Dendritic cell treated with granulocyte-macrophage colony-stimulating factor and Interleukin-4, amounts not matched to agents 40 ng/mL and 50 ng/mL, for 4 days (primary cell): ENCODE results near the gene PLCB4.

Experiments
- H3K27ac Mint-ChIP-seq: one replicate; pipeline ENCODE4 v1.8.0; 2022; ENCODE audit warnings: mild to moderate bottlenecking, mixed read lengths
- H3K27me3 Mint-ChIP-seq: one replicate; pipeline ENCODE4 v1.8.0; 2022; ENCODE audit warnings: mild to moderate bottlenecking, mixed read lengths
- H3K36me3 Mint-ChIP-seq: one replicate; pipeline ENCODE4 v1.8.0; 2022; ENCODE audit warnings: low read depth, mixed read lengths
- H3K4me1 Mint-ChIP-seq: one replicate; pipeline ENCODE4 v1.8.0; 2022; ENCODE audit warnings: low read depth, mixed read lengths
- H3K4me3 Mint-ChIP-seq: one replicate; pipeline ENCODE4 v1.8.0; 2022; ENCODE audit warnings: mild to moderate bottlenecking, moderate library complexity, mixed read lengths
- H3K9me3 Mint-ChIP-seq: one replicate; pipeline ENCODE4 v1.8.0; 2022; ENCODE audit warnings: mixed read lengths
- intact Hi-C: fragments of 100-400 bp; cut with micrococcal nuclease; formaldehyde crosslinking; loops from one replicate; pipeline ENCODE4 v1.15.0; 2022

PLCB4 gene

GRCh38 chr20:9507544-9508239 is 438.8 kb downstream of the PLCB4 start:
- Mint-ChIP-seq H3K4me3 (peak overlapping the region; percentile 58), H3K27ac (no peak overlapping the region), H3K36me3 (no peaks in the 10 kb centered on the region), H3K9me3 (no peaks in the 10 kb centered on the region), H3K4me1 (peaks cover 63% of the 10 kb centered on the region), H3K27me3 (peaks cover 74% of the 10 kb centered on the region)
- intact Hi-C loops = no loop called here

- H3K9me3 Mint-ChIP-seq = no peaks in the 10 kb centered on the region
- intact Hi-C loops = no loop called here
- H3K27ac Mint-ChIP-seq = no peak overlapping the region
- peak overlapping the region; percentile 58 for H3K4me3 Mint-ChIP-seq
- peaks cover 73% of the 10 kb centered on the region for H3K27me3 Mint-ChIP-seq
- H3K4me1 Mint-ChIP-seq = peaks cover 58% of the 10 kb centered on the region
- no peaks in the 10 kb centered on the region for H3K36me3 Mint-ChIP-seq
These were observed 439.4 kb downstream of the PLCB4 start for GRCh38 chr20:9508240-9508661.

- no peaks in the 10 kb centered on the region for H3K36me3 Mint-ChIP-seq
- peaks cover 74% of the 10 kb centered on the region for H3K27me3 Mint-ChIP-seq
- H3K27ac Mint-ChIP-seq = no peak overlapping the region
- peaks cover 53% of the 10 kb centered on the region for H3K4me1 Mint-ChIP-seq
- intact Hi-C loops = no loop called here
- peak overlapping the region; percentile 55 for H3K4me3 Mint-ChIP-seq
- H3K9me3 Mint-ChIP-seq = no peaks in the 10 kb centered on the region
These were observed 439.9 kb downstream of the PLCB4 start for GRCh38 chr20:9508696-9509178.

- H3K27ac Mint-ChIP-seq = no peak overlapping the region
- H3K4me1 Mint-ChIP-seq = peaks cover 52% of the 10 kb centered on the region
- peaks cover 79% of the 10 kb centered on the region for H3K27me3 Mint-ChIP-seq
- intact Hi-C loops = no loop called here
- H3K4me3 Mint-ChIP-seq = peak overlapping the region; percentile 55
- H3K36me3 Mint-ChIP-seq = no peaks in the 10 kb centered on the region
- no peaks in the 10 kb centered on the region for H3K9me3 Mint-ChIP-seq
These were observed 440.4 kb downstream of the PLCB4 start for GRCh38 chr20:9509246-9509645.

- Mint-ChIP-seq H3K27ac (no peak overlapping the region), H3K9me3 (no peaks in the 10 kb centered on the region), H3K4me1 (peaks cover 66% of the 10 kb centered on the region), H3K27me3 (peaks cover 83% of the 10 kb centered on the region), H3K36me3 (no peaks in the 10 kb centered on the region), H3K4me3 (no peak overlapping the region)
- intact Hi-C loops = no loop called here
These were observed 442.0 kb downstream of the PLCB4 start for GRCh38 chr20:9510911-9511310.

GRCh38 chr20:9514072-9514460 is 445.2 kb downstream of the PLCB4 start:
- H3K4me1 Mint-ChIP-seq = peaks cover 48% of the 10 kb centered on the region
- H3K36me3 Mint-ChIP-seq = no peaks in the 10 kb centered on the region
- intact Hi-C loops = loop anchor here (2.0 kb wide), 1 partner anchor 45 kb away; no protein-coding TSS in a partner anchor
- peaks cover 80% of the 10 kb centered on the region for H3K27me3 Mint-ChIP-seq
- H3K9me3 Mint-ChIP-seq = no peaks in the 10 kb centered on the region
- H3K27ac Mint-ChIP-seq = no peak overlapping the region
- no peak overlapping the region for H3K4me3 Mint-ChIP-seq

GRCh38 chr20:9514461-9515213 is 445.8 kb downstream of the PLCB4 start, which contains the start of gene LAMP5:
Gene LAMP5, plus strand, starts transcription at chr20:9514590. Its CDS starts 263 bp downstream, at chr20:9514853.
- Mint-ChIP-seq H3K36me3 (no peaks in the 10 kb centered on the region), H3K9me3 (no peaks in the 10 kb centered on the region), H3K4me3 (peak within 1 kb of the TSS; percentile 62), H3K27me3 (peaks cover 74% of the 10 kb centered on the region), H3K27ac (no peak within 1 kb of the TSS), H3K4me1 (peaks cover 43% of the 10 kb centered on the region)
- intact Hi-C loops = loop anchor here (2.0 kb wide), 1 partner anchor 46 kb away; no protein-coding TSS in a partner anchor

- Mint-ChIP-seq H3K36me3 (no peaks in the 10 kb centered on the region), H3K4me1 (peaks cover 49% of the 10 kb centered on the region), H3K4me3 (peak overlapping the region; percentile 62), H3K27me3 (peaks cover 73% of the 10 kb centered on the region), H3K9me3 (no peaks in the 10 kb centered on the region), H3K27ac (no peak overlapping the region)
- intact Hi-C loops = loop anchor here (2.0 kb wide), 1 partner anchor 46 kb away; no protein-coding TSS in a partner anchor
These were observed 446.3 kb downstream of the PLCB4 start for GRCh38 chr20:9515214-9515585.

GRCh38 chr20:9515741-9516233 is 446.9 kb downstream of the PLCB4 start:
- H3K27me3 Mint-ChIP-seq = peaks cover 74% of the 10 kb centered on the region
- H3K4me1 Mint-ChIP-seq = peaks cover 48% of the 10 kb centered on the region
- H3K36me3 Mint-ChIP-seq = no peaks in the 10 kb centered on the region
- no peak overlapping the region for H3K27ac Mint-ChIP-seq
- peak overlapping the region; percentile 62 for H3K4me3 Mint-ChIP-seq
- no peaks in the 10 kb centered on the region for H3K9me3 Mint-ChIP-seq
- intact Hi-C loops = loop anchor here (2.0 kb wide), 1 partner anchor 47 kb away; no protein-coding TSS in a partner anchor

GRCh38 chr20:9516234-9516871 is 447.5 kb downstream of the PLCB4 start:
- Mint-ChIP-seq H3K4me3 (peak overlapping the region; percentile 62), H3K4me1 (peaks cover 43% of the 10 kb centered on the region), H3K27ac (no peak overlapping the region), H3K9me3 (no peaks in the 10 kb centered on the region), H3K27me3 (peaks cover 77% of the 10 kb centered on the region), H3K36me3 (no peaks in the 10 kb centered on the region)
- intact Hi-C loops = no loop called here

- Mint-ChIP-seq H3K27ac (no peak overlapping the region), H3K4me1 (peaks cover 39% of the 10 kb centered on the region), H3K36me3 (no peaks in the 10 kb centered on the region), H3K27me3 (peaks cover 70% of the 10 kb centered on the region), H3K4me3 (no peak overlapping the region), H3K9me3 (no peaks in the 10 kb centered on the region)
- intact Hi-C loops = no loop called here
These were observed 448.6 kb downstream of the PLCB4 start for GRCh38 chr20:9517297-9518162.

GRCh38 chr20:9518576-9519175 is 449.8 kb downstream of the PLCB4 start:
- no peaks in the 10 kb centered on the region for H3K9me3 Mint-ChIP-seq
- H3K36me3 Mint-ChIP-seq = no peaks in the 10 kb centered on the region
- no peak overlapping the region for H3K27ac Mint-ChIP-seq
- intact Hi-C loops = no loop called here
- H3K4me1 Mint-ChIP-seq = peaks cover 46% of the 10 kb centered on the region
- peaks cover 65% of the 10 kb centered on the region for H3K27me3 Mint-ChIP-seq
- H3K4me3 Mint-ChIP-seq = no peak overlapping the region

GRCh38 chr20:9520086-9520485 is 451.2 kb downstream of the PLCB4 start:
- H3K36me3 Mint-ChIP-seq = no peaks in the 10 kb centered on the region
- H3K9me3 Mint-ChIP-seq = no peaks in the 10 kb centered on the region
- H3K4me3 Mint-ChIP-seq = no peak overlapping the region
- H3K27me3 Mint-ChIP-seq = peaks cover 51% of the 10 kb centered on the region
- intact Hi-C loops = no loop called here
- H3K27ac Mint-ChIP-seq = no peak overlapping the region
- H3K4me1 Mint-ChIP-seq = peaks cover 33% of the 10 kb centered on the region
